ENCODE results near the gene PNPLA7. TPM values are rescaled to one million over a fixed set of nuclear protein-coding genes. Genes with fewer than 3 reads are reported as not detected.

PNPLA7 gene
- total and polyA plus RNA-seq, 2 of the 4 experiments (the other 2 are of a cell fraction): under 0.01 to 0.89 TPM

GRCh38 chr9:137459152-137459600, 91.0 kb downstream of the PNPLA7 start, which contains the start of gene NSMF:
Gene NSMF, minus strand, starts transcription at chr9:137459334. Its CDS starts 232 bp downstream, at chr9:137459102.
- peaks cover 23% of the 10 kb centered on the region for H3K36me3 ChIP-seq (ENCODE audit: control insufficient read depth, insufficient read depth, low read length)
- H3K79me1 ChIP-seq (ENCODE audit: low read depth in 1 of 2, low read length in 2 of 2): peaks cover 6 to 39% of the 10 kb centered on the region in 2 experiments; a peak in 3 of 4 replicates
- peak within 1 kb of the TSS; percentile 77 for H3K9ac ChIP-seq (ENCODE audit: low read depth, low read length)
- H2AK5ac ChIP-seq (ENCODE audit: low read depth, low read length): peak within 1 kb of the TSS; percentile 73
- CTCF ChIA-PET: no interaction called here
- peak within 1 kb of the TSS; percentile 93 for H2AK9ac ChIP-seq (replicated peaks; ENCODE audit: low read depth, low read length, poor library complexity)
- H3K27ac ChIP-seq (ENCODE audit: insufficient read depth, low read length): peak within 1 kb of the TSS; percentile 84
- H3K23ac ChIP-seq (ENCODE audit: low read depth, low read length): peak within 1 kb of the TSS; percentile 16; the same call in 1 of the 2 replicates
- H3K9me3 ChIP-seq (ENCODE audit: control insufficient read depth, insufficient read depth, low read length): no peaks in the 10 kb centered on the region
- no peaks in the 10 kb centered on the region for H3K27me3 ChIP-seq (ENCODE audit: control insufficient read depth, insufficient read depth, low read length)
- POLR2A ChIA-PET (ENCODE audit: unreplicated experiment): interaction anchor here (0.6 kb wide), 1 partner anchor 580 kb away, joined by 7 read pairs; no protein-coding TSS in a partner anchor
- no peak within 1 kb of the TSS for H3K56ac ChIP-seq (ENCODE audit: extremely low read depth, insufficient read depth, low read length)
- H2BK120ac ChIP-seq (ENCODE audit: low read depth, low read length): peak within 1 kb of the TSS; percentile 62; the same call in 1 of the 2 replicates
- H3K4me1 ChIP-seq (ENCODE audit: control insufficient read depth, insufficient read depth, low read length): peaks cover 23% of the 10 kb centered on the region
- H3K4ac ChIP-seq (ENCODE audit: low read depth, low read length): peak within 1 kb of the TSS; percentile 83
- peaks cover 37% of the 10 kb centered on the region for H4K20me1 ChIP-seq (ENCODE audit: insufficient read depth, low read length)
- dilution Hi-C loops (cut with HindIII; ENCODE audit: low sequenced_read_pairs, unreplicated experiment): no loop called here
- H4K91ac ChIP-seq (ENCODE audit: insufficient read depth, low read depth, low read length): peak within 1 kb of the TSS; percentile 86
- peak within 1 kb of the TSS; percentile 100 for H2AFZ ChIP-seq (replicated peaks; ENCODE audit: low read length, poor library complexity)
- in situ Hi-C loops (cut with MboI; ENCODE audit: low sequenced_read_pairs): no loop called here
- H4K5ac ChIP-seq (ENCODE audit: low read depth, low read length): peak within 1 kb of the TSS; percentile 76
- intact Hi-C loops (cut with micrococcal nuclease): no loop called here
- H3K9me1 ChIP-seq (ENCODE audit: insufficient read depth, low read length): no peaks in the 10 kb centered on the region
- H2BK15ac ChIP-seq (ENCODE audit: low read depth, low read length): peak within 1 kb of the TSS; percentile 62; the same call in 1 of the 3 replicates
- 2% methylated on average over 25 of the region's 62 CpGs; no CpG with 5 or more reads in 1 of the 2 experiments for WGBS, 2 experiments (ENCODE audit: extremely low coverage in 2 of 2, insufficient read length in 1 of 2)
- peak within 1 kb of the TSS; percentile 34; the same call in 1 of the 2 replicates for H2BK20ac ChIP-seq (ENCODE audit: low read depth, low read length)
- DNase-seq (peak; percentile 86), ATAC-seq (ENCODE audit: low read depth) (peak; percentile 95)
- TF ChIP-seq MXI1 (IDR thresholded peaks at IDR 0.05; ENCODE audit: borderline replicate concordance, low read depth, low read length): 0 out of 2 replicates have a peak, but pooled peaks have one; percentile 37
- no peak for TF ChIP-seq RCOR1 (IDR thresholded peaks at IDR 0.05; ENCODE audit: insufficient replicate concordance, low read length)
- TF ChIP-seq, protein P1, sequence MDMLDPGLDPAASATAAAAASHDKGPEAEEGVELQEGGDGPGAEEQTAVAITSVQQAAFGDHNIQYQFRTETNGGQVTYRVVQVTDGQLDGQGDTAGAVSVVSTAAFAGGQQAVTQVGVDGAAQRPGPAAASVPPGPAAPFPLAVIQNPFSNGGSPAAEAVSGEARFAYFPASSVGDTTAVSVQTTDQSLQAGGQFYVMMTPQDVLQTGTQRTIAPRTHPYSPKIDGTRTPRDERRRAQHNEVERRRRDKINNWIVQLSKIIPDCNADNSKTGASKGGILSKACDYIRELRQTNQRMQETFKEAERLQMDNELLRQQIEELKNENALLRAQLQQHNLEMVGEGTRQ (IDR thresholded peaks at IDR 0.05; ENCODE audit: low read depth, low read length): peak; percentile 85
- TF ChIP-seq FOS (IDR thresholded peaks at IDR 0.05; ENCODE audit: low read depth, low read length): no peak
- 0 out of 2 replicates have a peak, but pooled peaks have one; percentile 5 for TF ChIP-seq NFE2L2 (IDR thresholded peaks at IDR 0.05; ENCODE audit: low read depth, low read length)
- peak; percentile 53 for TF ChIP-seq BHLHE40 (IDR thresholded peaks at IDR 0.05; ENCODE audit: low read depth, low read length)
- TF ChIP-seq CEBPB (IDR thresholded peaks at IDR 0.05; ENCODE audit: low read depth, low read length): no peak
- TF ChIP-seq CTCF (conservative IDR thresholded peaks at IDR 0.05; ENCODE audit: low read depth, low read length): no peak
- peak; percentile 83; the same call in 1 of the 2 replicates for TF ChIP-seq MAZ (IDR thresholded peaks at IDR 0.05; ENCODE audit: borderline replicate concordance, low read depth, low read length)
- peak; percentile 77 for TF ChIP-seq POLR2A (IDR thresholded peaks at IDR 0.05; ENCODE audit: low read depth, low read length)
- BruUV-seq (replicated peaks): no TSS peak
- H4K8ac ChIP-seq (ENCODE audit: low read depth in 2 of 2, low read length in 2 of 2): peak within 1 kb of the TSS; percentile 98 to 100
- H3K4me2 ChIP-seq (ENCODE audit: low read depth, low read length): peak within 1 kb of the TSS; percentile 74
- peak within 1 kb of the TSS; percentile 82 for H3K4me3 ChIP-seq (ENCODE audit: insufficient read depth, low read depth, low read length)
- H3K14ac ChIP-seq (replicated peaks; ENCODE audit: low read depth, low read length): peak within 1 kb of the TSS; percentile 89
- peak within 1 kb of the TSS; percentile 45; the same call in 1 of the 2 replicates for H3K18ac ChIP-seq (ENCODE audit: low read depth, low read length)
- peak within 1 kb of the TSS; percentile 53 for H2BK5ac ChIP-seq (ENCODE audit: low read depth, low read length, poor library complexity, severe bottlenecking)

Data from IMR-90 (cell line).